K562 (cell line): ENCODE measurements around the gene ICE2. TPM values are rescaled to one million over a fixed set of nuclear protein-coding genes. Genes with fewer than 3 reads are reported as not detected.

Source experiments
- ATAC-seq: fragments of 200-7000 bp; cut with Tn5 transposase; 3 replicates; pipeline ENCODE4 v1.9.1; 2020; ENCODE audit warnings: moderate library complexity
- BruUV-seq: library from RNA; stranded (reverse); fragments of 400-500 nt; replicated peaks from 2 replicates; lab custom pipeline; 2021; lab: Mats Ljungman, UMichigan
- CTCF ChIA-PET: fragments of 300-600 bp; formaldehyde crosslinking; extraction: SDS; loops from one replicate; lab custom pipeline; 2021; ENCODE audit warnings: low intra/inter-chr PET ratio; lab: Yijun Ruan, JAX
- POLR2A ChIA-PET: fragments of 300-600, 350-650 bp; sonication (Branson Sonifier 250); formaldehyde crosslinking; extraction: SDS; loops from one replicate; lab custom pipeline; 2021; ENCODE audit warnings: antibody characterized with exemption, inconsistent platforms; lab: Yijun Ruan, JAX
- DNase-seq, 4 experiments: peaks; one replicate each; pipeline versions ENCODE4 v3.0.0 to v3.0.0-alpha.2; 2011 to 2018; ENCODE audit warnings: low spot score in 3 of 4, mixed read lengths in 3 of 4; ENCODE audit errors: extremely low read depth in 1 of 4
- FAIRE-seq: peaks from 2 replicates; lab custom pipeline; 2011; peaks lifted over from hg19 to GRCh38; lab: Jason Lieb, UNC
- H2AFZ ChIP-seq: 2 replicates; pipeline ENCODE4 v1.6.0; 2011; ENCODE audit warnings: low read depth, low read length, control low read depth, inconsistent platforms
- H3K27ac ChIP-seq: fragments of 200-600 bp; 3 replicates; pipeline ENCODE4 v1.8.0; 2011; ENCODE audit warnings: low read depth, mild to moderate bottlenecking, control low read depth, inconsistent platforms, low read length, moderate library complexity, mixed read lengths; ENCODE audit errors: extremely low read depth
- H3K27me3 ChIP-seq, 2 experiments: fragments of 300-600 bp in 1 of 2; 2 replicates in 1 of 2; 3 replicates in 1 of 2; pipeline versions ENCODE4 v1.6.0 to v1.8.0; 2011; ENCODE audit warnings: inconsistent platforms in 2 of 2, low read length in 2 of 2, mild to moderate bottlenecking in 1 of 2, mixed read lengths in 1 of 2, moderate library complexity in 1 of 2; ENCODE audit not compliant: control insufficient read depth in 2 of 2, insufficient read depth in 2 of 2
- H3K36me3 ChIP-seq: fragments of 300-600 bp; 3 replicates; pipeline ENCODE4 v1.8.0; 2011; ENCODE audit warnings: mild to moderate bottlenecking, low read length, inconsistent platforms; ENCODE audit not compliant: control insufficient read depth, insufficient read depth
- H3K4me1 ChIP-seq, 2 experiments: fragments of 200-600 bp in 1 of 2; replicated peaks in 1 of 2; 2 replicates in 1 of 2; 3 replicates in 1 of 2; pipeline versions ENCODE4 v1.5.1 to v1.8.0; 2011; ENCODE audit warnings: inconsistent platforms in 2 of 2, low read length in 2 of 2, mild to moderate bottlenecking in 1 of 2, mixed read lengths in 1 of 2, moderate library complexity in 1 of 2; ENCODE audit not compliant: control insufficient read depth in 2 of 2, insufficient read depth in 2 of 2
- H3K4me2 ChIP-seq: 2 replicates; pipeline ENCODE4 v1.6.1; 2011; ENCODE audit warnings: low read length, control low read depth, inconsistent platforms, mixed read lengths; ENCODE audit not compliant: insufficient read depth
- H3K4me3 ChIP-seq: fragments of 200-600 bp; sonication (generic), shearing (Covaris generic); 2 replicates; pipeline ENCODE4 v1.5.1; 2016; ENCODE audit warnings: control low read depth, inconsistent platforms
- H3K79me2 ChIP-seq: fragments of 200-600 bp; 3 replicates; pipeline ENCODE4 v1.8.0; 2011; ENCODE audit warnings: low read length, inconsistent platforms; ENCODE audit not compliant: control insufficient read depth, insufficient read depth
- H3K9ac ChIP-seq, 2 experiments: 2 replicates each; pipeline versions ENCODE4 v1.6.0 to v1.6.1; 2011; ENCODE audit warnings: low read depth in 2 of 2, low read length in 2 of 2, control low read depth in 1 of 2, inconsistent platforms in 1 of 2, mild to moderate bottlenecking in 1 of 2, mixed read lengths in 1 of 2; ENCODE audit not compliant: insufficient read depth in 1 of 2
- H3K9me1 ChIP-seq: one replicate; pipeline ENCODE4 v1.6.0; 2011; ENCODE audit warnings: inconsistent platforms, mild to moderate bottlenecking, low read length, moderate library complexity; ENCODE audit not compliant: control insufficient read depth, insufficient read depth
- H3K9me3 ChIP-seq: replicated peaks from 2 replicates; pipeline ENCODE4 v1.5.1; 2011; ENCODE audit warnings: low read depth, low read length, inconsistent platforms; ENCODE audit not compliant: control insufficient read depth, insufficient read depth
- H4K20me1 ChIP-seq: replicated peaks from 2 replicates; pipeline ENCODE4 v1.6.1; 2011; ENCODE audit warnings: low read length, inconsistent platforms, mixed read lengths; ENCODE audit not compliant: control insufficient read depth, insufficient read depth
- CBFB ChIP-seq: sonication (generic); formaldehyde crosslinking; IDR thresholded peaks from 2 replicates; pipeline ENCODE4 v1.4.0; 2020; ENCODE audit warnings: mild to moderate bottlenecking, missing genetic modification reagents
- CC2D1A ChIP-seq: fragments of 450-650 bp; IDR thresholded peaks from 2 replicates; pipeline ENCODE4 v1.6.1; 2017; ENCODE audit warnings: mild to moderate bottlenecking
- CGGBP1 ChIP-seq: fragments of 250-450 bp; sonication (Bioruptor Pico); IDR thresholded peaks from 2 replicates; pipeline ENCODE4 v1.9.0; 2021; ENCODE audit warnings: mild to moderate bottlenecking
- CTBP1 ChIP-seq: fragments of 450-650 bp; IDR thresholded peaks from 2 replicates; pipeline ENCODE4 v1.6.1; 2016; ENCODE audit warnings: borderline replicate concordance
- DMBX1 ChIP-seq: fragments of 250-450 bp; sonication (Bioruptor Pico); IDR thresholded peaks from 2 replicates; pipeline ENCODE4 v1.8.0; 2022; ENCODE audit warnings: inconsistent platforms, mild to moderate bottlenecking, moderate library complexity, borderline replicate concordance
- FOXA1 ChIP-seq: fragments of 450-650 bp; IDR thresholded peaks from 2 replicates; pipeline ENCODE4 v1.6.1; 2016; ENCODE audit warnings: mild to moderate bottlenecking, borderline replicate concordance
- GATAD2A ChIP-seq: fragments of 450-650 bp; IDR thresholded peaks from 2 replicates; pipeline ENCODE4 v1.6.1; 2017
- KLF6 ChIP-seq: fragments of 250-450 bp; sonication (Bioruptor Pico); IDR thresholded peaks from 2 replicates; pipeline ENCODE4 v1.4.0; 2020; ENCODE audit warnings: mild to moderate bottlenecking, moderate library complexity, borderline replicate concordance
- MCM7 ChIP-seq, 2 experiments: fragments of 450-650 bp; IDR thresholded peaks; 2 replicates each; pipeline ENCODE4 v1.6.1; 2016 to 2018
- MED1 ChIP-seq: sonication (generic); formaldehyde crosslinking; IDR thresholded peaks from 2 replicates; pipeline ENCODE4 v1.8.1; 2023; ENCODE audit warnings: missing genetic modification reagents, borderline replicate concordance
- NCOA1 ChIP-seq: fragments of 450-650 bp; IDR thresholded peaks from 2 replicates; pipeline ENCODE4 v1.6.1; 2016; ENCODE audit warnings: low read depth
- NCOR1 ChIP-seq: fragments of 450-650 bp; IDR thresholded peaks from 2 replicates; pipeline ENCODE4 v1.6.1; 2016; ENCODE audit warnings: mild to moderate bottlenecking, moderate library complexity
- NFE2L1 ChIP-seq: fragments of 450-650 bp; IDR thresholded peaks from 2 replicates; pipeline ENCODE4 v1.6.1; 2016; ENCODE audit warnings: missing genetic modification characterization, low read depth, mild to moderate bottlenecking, missing compliant biosample characterization, moderate library complexity, borderline replicate concordance
- NR1H2 ChIP-seq: sonication (generic); formaldehyde crosslinking; IDR thresholded peaks from 2 replicates; pipeline ENCODE4 v1.4.0; 2020; ENCODE audit warnings: mild to moderate bottlenecking, missing genetic modification reagents
- RBM14 ChIP-seq: fragments of 200-400 bp; formaldehyde crosslinking; IDR thresholded peaks from 2 replicates; pipeline ENCODE4 v1.6.1; 2018; ENCODE audit warnings: low read depth, mild to moderate bottlenecking, low read length, moderate library complexity, borderline replicate concordance; ENCODE audit not compliant: insufficient read depth
- RFX5 ChIP-seq: IDR thresholded peaks from 2 replicates; pipeline ENCODE4 v1.6.1; 2011; ENCODE audit warnings: low read depth, mild to moderate bottlenecking, improper control_type of control experiment, low read length
- SMARCA5 ChIP-seq: fragments of 450-650 bp; IDR thresholded peaks from 2 replicates; pipeline ENCODE4 v1.6.1; 2016
- SP1 ChIP-seq: sonication (generic); formaldehyde crosslinking; IDR thresholded peaks from 2 replicates; pipeline ENCODE4 v1.8.1; 2022; ENCODE audit warnings: mild to moderate bottlenecking, missing genetic modification reagents
- SREBF1 ChIP-seq: fragments of 150-350 bp; IDR thresholded peaks from 2 replicates; pipeline ENCODE4 v1.6.1; 2014; ENCODE audit warnings: antibody characterized with exemption, low read depth, low read length, borderline replicate concordance
- WGBS: fragments of 100-300 bp; shearing (Covaris generic); methylation state at CpG from one replicate; pipeline ENCODE4 v1.1.6; 2016; ENCODE audit warnings: low coverage, mixed read lengths; ENCODE audit not compliant: insufficient coverage; ENCODE audit errors: missing lambda C conversion rate; 5-methylcytosine and 5-hydroxymethylcytosine counted together
- in situ Hi-C: fragments of 300-500 bp; cut with MboI; formaldehyde crosslinking; loops from 4 replicates; pipeline ENCODE4 v1.15.0; 2018; ENCODE audit warnings: inconsistent platforms, mixed read lengths
- intact Hi-C: fragments of 100-400 bp; cut with micrococcal nuclease; formaldehyde crosslinking; loops from 2 replicates; pipeline ENCODE4 v1.14.2; 2022
- polyA plus RNA-seq, 8 experiments: library from polyadenylated mRNA; depleted of rRNA in 4 of 8; stranded (reverse) in 5 of 8; unstranded in 3 of 8; fragments of >200 nt; fragmentation: Nextera tagmentation in 2 of 8; fragmentation: Illumina TruSeq in 1 of 8; extraction: Ambion mirVana in 2 of 8; extraction: Trizol in 1 of 8; gene quantifications; 2 replicates each; pipeline versions ENCODE4 v1.2.1 to v1.2.3, GENCODE V29; 2011 to 2014; ENCODE audit warnings: inconsistent platforms in 1 of 8, missing spikeins in 1 of 8
- total RNA-seq, 7 experiments: library from RNA; depleted of rRNA in 6 of 7; stranded (reverse); fragments of >200 nt in 6 of 7; fragmentation: Illumina TruSeq in 2 of 7; extraction: Trizol in 2 of 7; gene quantifications; 2 replicates each; pipeline versions ENCODE4 v1.2.1 to v1.2.3, GENCODE V29; 2011 to 2021; ENCODE audit warnings: low replicate concordance in 1 of 7

ICE2 gene
- total and polyA plus RNA-seq, 9 of the 15 experiments (the other 6 are each of a cell fraction or from before 2014, with no cell fraction given), result 21.8 to 87.9 (median 58.1) TPM

GRCh38 chr15:60379185-60379524 lies 99.8 kb downstream of the ICE2 start (continued):
- TF ChIP-seq MCM7 (IDR thresholded peaks at IDR 0.05), result no peak
- no peak for TF ChIP-seq GATAD2A
- TF ChIP-seq MED1 (CRISPR knock-in tag), result no peak
- TF ChIP-seq NR1H2, result no peak
- TF ChIP-seq NFE2L1, result no peak

- H3K27me3 ChIP-seq, result no peaks in the 10 kb centered on the region
- POLR2A ChIA-PET, result interaction anchor here (0.8 to 1.2 kb wide), 2 partner anchors 9 to 21 kb away, joined by 3 read pairs; partner anchors contain the start of gene ANXA2
- H3K4me3 ChIP-seq, result no peak overlapping the region
- no peak for DNase-seq
- no TSS peak for BruUV-seq
- no peak overlapping the region for H3K9ac ChIP-seq
- H3K27ac ChIP-seq, result no peak overlapping the region
- 0 out of 2 replicates have a peak, but pooled peaks cover 12% of the 10 kb centered on the region for H4K20me1 ChIP-seq
- no peaks in the 10 kb centered on the region for H3K9me3 ChIP-seq
- in situ Hi-C loops (no loop called here), intact Hi-C loops (no loop called here)
- TF ChIP-seq SREBF1, result no peak
- no peak for TF ChIP-seq DMBX1
- no peak for TF ChIP-seq NCOR1
- TF ChIP-seq CC2D1A, result no peak
- no peak for TF ChIP-seq RBM14
- TF ChIP-seq FOXA1, result no peak
- TF ChIP-seq SMARCA5, result no peak
- TF ChIP-seq CGGBP1, result no peak
- TF ChIP-seq SP1 (CRISPR knock-in tag), result no peak
- no peak for TF ChIP-seq CBFB (CRISPR knock-in tag)
- no peak for TF ChIP-seq CTBP1
- TF ChIP-seq RFX5, result no peak
- TF ChIP-seq KLF6 (CRISPR knock-in tag), result no peak
- no peak for TF ChIP-seq NCOA1
- ATAC-seq, result no peak
- no peaks in the 10 kb centered on the region for H3K9me1 ChIP-seq
- H3K4me2 ChIP-seq, result no peak overlapping the region
- H2AFZ ChIP-seq, result no peak overlapping the region
- H3K79me2 ChIP-seq, result no peaks in the 10 kb centered on the region
- peaks cover 79% of the 10 kb centered on the region for H3K36me3 ChIP-seq
- CTCF ChIA-PET, result no interaction called here
- no peak for FAIRE-seq
- WGBS, result 84% methylated on average over 8 of the region's 12 CpGs
- no peaks in the 10 kb centered on the region; a peak in 1 of 5 replicates for H3K4me1 ChIP-seq
Measured at GRCh38 chr15:60376677-60377095, 102.3 kb downstream of the ICE2 start.
